ENCODE results near the gene PRKRIP1.

PRKRIP1 gene

DNA sequence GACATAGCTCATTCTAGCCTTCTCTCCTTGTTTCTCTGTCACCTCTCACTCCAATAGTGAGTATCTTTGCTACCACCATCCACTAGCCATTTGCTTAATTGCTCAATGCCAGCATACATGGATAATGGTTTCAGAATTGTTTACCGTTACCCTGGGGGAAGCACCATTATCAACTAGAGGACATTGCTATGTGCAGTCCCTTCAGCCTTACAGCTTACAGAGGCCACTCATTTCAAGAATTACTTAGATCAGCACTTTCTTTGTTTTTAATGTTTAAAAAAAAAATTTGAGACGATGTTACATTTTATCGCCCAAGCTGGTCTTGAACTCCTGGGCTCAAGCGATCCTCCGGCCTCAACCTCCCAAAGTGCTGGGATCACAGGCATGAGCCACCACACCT, 22.4 kb downstream of the PRKRIP1 start:
- ChIA-PET CTCF (no interaction called here), POLR2A (no interaction called here)
- TF ChIP-seq ZNF202 (tag by site-specific recombination; IDR thresholded peaks at IDR 0.05; ENCODE audit: borderline replicate concordance) (no peak), YY1 (tag by site-specific recombination; IDR thresholded peaks at IDR 0.05) (no peak), PRDM1 (tag by site-specific recombination; IDR thresholded peaks at IDR 0.05) (no peak), ZFP41 (tag by site-specific recombination; IDR thresholded peaks at IDR 0.05; ENCODE audit: borderline replicate concordance) (no peak), ZNF175 (tag by site-specific recombination; IDR thresholded peaks at IDR 0.05) (no peak), ZNF184 (tag by site-specific recombination; IDR thresholded peaks at IDR 0.05) (no peak)
- Histone ChIP-seq H3K36me3 (ENCODE audit: control insufficient read depth in 2 of 2, insufficient read depth in 1 of 2, low read length in 2 of 2) (peaks cover 35 to 72% of the 10 kb centered on the region in 2 experiments), H3K9me3 (ENCODE audit: control insufficient read depth, insufficient read depth, low read depth, low read length) (no peaks in the 10 kb centered on the region), H3K27ac (ENCODE audit: extremely low read depth, low read depth, low read length) (no peak overlapping the region), H3K4me1 (ENCODE audit: control insufficient read depth, insufficient read depth, low read length) (no peaks in the 10 kb centered on the region), H3K4me3 (ENCODE audit: low read depth, low read length) (no peak overlapping the region)

DNA sequence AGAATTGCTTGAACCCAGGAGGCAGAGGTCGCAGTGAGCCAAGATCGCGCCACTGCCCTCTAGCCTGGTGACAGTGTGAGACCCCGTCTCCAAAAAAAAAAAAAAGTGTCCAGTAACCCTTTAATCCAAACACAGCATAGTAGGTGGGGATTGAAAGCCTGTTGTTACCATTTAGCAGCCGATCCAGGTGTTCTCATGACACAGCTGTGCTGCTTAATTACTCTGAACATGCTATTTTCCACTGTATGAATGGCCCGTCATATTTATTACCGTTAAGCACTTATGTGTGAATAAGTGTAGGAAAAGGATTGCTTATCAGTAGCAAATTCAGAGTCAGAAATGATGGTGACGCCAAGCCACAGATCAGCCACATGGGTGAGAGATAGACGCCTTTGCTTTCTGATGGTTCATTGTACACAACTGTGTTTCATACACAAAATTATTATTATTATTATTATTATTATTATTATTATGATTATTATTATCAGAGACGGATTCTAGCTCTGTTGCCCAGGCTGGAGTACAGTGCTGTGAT, 25.6 kb downstream of the PRKRIP1 start:
- TF ChIP-seq BCL11A (tag by site-specific recombination; IDR thresholded peaks at IDR 0.05; ENCODE audit: low read depth) (no peak), ZNF514 (tag by site-specific recombination; IDR thresholded peaks at IDR 0.05) (no peak), IKZF3 (tag by site-specific recombination; IDR thresholded peaks at IDR 0.05) (no peak), SCRT2 (tag by site-specific recombination; IDR thresholded peaks at IDR 0.05) (no peak), MEIS1 (CRISPR knock-in tag; IDR thresholded peaks at IDR 0.05; ENCODE audit: borderline replicate concordance) (no peak), ZNF221 (tag by site-specific recombination; IDR thresholded peaks at IDR 0.05; ENCODE audit: borderline replicate concordance) (no peak), ZNF549 (tag by site-specific recombination; IDR thresholded peaks at IDR 0.05) (no peak), ZNF747 (tag by site-specific recombination; IDR thresholded peaks at IDR 0.05) (no peak), ZNF558 (tag by site-specific recombination; IDR thresholded peaks at IDR 0.05) (no peak), ZNF350 (tag by site-specific recombination; IDR thresholded peaks at IDR 0.05) (no peak)
- TF ChIP-seq, protein P1, sequence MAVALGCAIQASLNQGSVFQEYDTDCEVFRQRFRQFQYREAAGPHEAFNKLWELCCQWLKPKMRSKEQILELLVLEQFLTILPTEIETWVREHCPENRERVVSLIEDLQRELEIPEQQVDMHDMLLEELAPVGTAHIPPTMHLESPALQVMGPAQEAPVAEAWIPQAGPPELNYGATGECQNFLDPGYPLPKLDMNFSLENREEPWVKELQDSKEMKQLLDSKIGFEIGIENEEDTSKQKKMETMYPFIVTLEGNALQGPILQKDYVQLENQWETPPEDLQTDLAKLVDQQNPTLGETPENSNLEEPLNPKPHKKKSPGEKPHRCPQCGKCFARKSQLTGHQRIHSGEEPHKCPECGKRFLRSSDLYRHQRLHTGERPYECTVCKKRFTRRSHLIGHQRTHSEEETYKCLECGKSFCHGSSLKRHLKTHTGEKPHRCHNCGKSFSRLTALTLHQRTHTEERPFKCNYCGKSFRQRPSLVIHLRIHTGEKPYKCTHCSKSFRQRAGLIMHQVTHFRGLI (tag by site-specific recombination; IDR thresholded peaks at IDR 0.05), result no peak
- TF ChIP-seq, protein P2, sequence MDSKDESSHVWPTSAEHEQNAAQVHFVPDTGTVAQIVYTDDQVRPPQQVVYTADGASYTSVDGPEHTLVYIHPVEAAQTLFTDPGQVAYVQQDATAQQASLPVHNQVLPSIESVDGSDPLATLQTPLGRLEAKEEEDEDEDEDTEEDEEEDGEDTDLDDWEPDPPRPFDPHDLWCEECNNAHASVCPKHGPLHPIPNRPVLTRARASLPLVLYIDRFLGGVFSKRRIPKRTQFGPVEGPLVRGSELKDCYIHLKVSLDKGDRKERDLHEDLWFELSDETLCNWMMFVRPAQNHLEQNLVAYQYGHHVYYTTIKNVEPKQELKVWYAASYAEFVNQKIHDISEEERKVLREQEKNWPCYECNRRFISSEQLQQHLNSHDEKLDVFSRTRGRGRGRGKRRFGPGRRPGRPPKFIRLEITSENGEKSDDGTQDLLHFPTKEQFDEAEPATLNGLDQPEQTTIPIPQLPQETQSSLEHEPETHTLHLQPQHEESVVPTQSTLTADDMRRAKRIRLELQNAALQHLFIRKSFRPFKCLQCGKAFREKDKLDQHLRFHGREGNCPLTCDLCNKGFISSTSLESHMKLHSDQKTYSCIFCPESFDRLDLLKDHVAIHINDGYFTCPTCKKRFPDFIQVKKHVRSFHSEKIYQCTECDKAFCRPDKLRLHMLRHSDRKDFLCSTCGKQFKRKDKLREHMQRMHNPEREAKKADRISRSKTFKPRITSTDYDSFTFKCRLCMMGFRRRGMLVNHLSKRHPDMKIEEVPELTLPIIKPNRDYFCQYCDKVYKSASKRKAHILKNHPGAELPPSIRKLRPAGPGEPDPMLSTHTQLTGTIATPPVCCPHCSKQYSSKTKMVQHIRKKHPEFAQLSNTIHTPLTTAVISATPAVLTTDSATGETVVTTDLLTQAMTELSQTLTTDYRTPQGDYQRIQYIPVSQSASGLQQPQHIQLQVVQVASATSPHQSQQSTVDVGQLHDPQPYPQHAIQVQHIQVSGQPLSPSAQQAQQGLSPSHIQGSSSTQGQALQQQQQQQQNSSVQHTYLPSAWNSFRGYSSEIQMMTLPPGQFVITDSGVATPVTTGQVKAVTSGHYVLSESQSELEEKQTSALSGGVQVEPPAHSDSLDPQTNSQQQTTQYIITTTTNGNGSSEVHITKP (tag by site-specific recombination; IDR thresholded peaks at IDR 0.05), result no peak
- TF ChIP-seq, protein P3, sequence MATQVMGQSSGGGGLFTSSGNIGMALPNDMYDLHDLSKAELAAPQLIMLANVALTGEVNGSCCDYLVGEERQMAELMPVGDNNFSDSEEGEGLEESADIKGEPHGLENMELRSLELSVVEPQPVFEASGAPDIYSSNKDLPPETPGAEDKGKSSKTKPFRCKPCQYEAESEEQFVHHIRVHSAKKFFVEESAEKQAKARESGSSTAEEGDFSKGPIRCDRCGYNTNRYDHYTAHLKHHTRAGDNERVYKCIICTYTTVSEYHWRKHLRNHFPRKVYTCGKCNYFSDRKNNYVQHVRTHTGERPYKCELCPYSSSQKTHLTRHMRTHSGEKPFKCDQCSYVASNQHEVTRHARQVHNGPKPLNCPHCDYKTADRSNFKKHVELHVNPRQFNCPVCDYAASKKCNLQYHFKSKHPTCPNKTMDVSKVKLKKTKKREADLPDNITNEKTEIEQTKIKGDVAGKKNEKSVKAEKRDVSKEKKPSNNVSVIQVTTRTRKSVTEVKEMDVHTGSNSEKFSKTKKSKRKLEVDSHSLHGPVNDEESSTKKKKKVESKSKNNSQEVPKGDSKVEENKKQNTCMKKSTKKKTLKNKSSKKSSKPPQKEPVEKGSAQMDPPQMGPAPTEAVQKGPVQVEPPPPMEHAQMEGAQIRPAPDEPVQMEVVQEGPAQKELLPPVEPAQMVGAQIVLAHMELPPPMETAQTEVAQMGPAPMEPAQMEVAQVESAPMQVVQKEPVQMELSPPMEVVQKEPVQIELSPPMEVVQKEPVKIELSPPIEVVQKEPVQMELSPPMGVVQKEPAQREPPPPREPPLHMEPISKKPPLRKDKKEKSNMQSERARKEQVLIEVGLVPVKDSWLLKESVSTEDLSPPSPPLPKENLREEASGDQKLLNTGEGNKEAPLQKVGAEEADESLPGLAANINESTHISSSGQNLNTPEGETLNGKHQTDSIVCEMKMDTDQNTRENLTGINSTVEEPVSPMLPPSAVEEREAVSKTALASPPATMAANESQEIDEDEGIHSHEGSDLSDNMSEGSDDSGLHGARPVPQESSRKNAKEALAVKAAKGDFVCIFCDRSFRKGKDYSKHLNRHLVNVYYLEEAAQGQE (tag by site-specific recombination; IDR thresholded peaks at IDR 0.05), result no peak
- POLR2A ChIA-PET, result no interaction called here
- Histone ChIP-seq H3K9me3 (ENCODE audit: control insufficient read depth, insufficient read depth, low read depth, low read length) (no peaks in the 10 kb centered on the region), H3K27ac (ENCODE audit: extremely low read depth, low read depth, low read length) (no peak overlapping the region), H3K36me3 (ENCODE audit: control insufficient read depth in 2 of 2, insufficient read depth in 1 of 2, low read length in 2 of 2) (peaks cover 18 to 76% of the 10 kb centered on the region in 2 experiments; a peak in 2 of 3 replicates), H3K4me1 (ENCODE audit: control insufficient read depth, insufficient read depth, low read length) (no peaks in the 10 kb centered on the region), H3K4me3 (ENCODE audit: low read depth, low read length) (no peak overlapping the region)
- CTCF ChIA-PET, result no interaction called here
